SK-MEL-5 (cell line): Measurements from ENCODE around the gene PANK1. TPM values are rescaled to one million over a fixed set of nuclear protein-coding genes. Genes with fewer than 3 reads are reported as not detected.

Source experiments
- DNase-seq: peaks from one replicate; pipeline ENCODE4 v3.0.0-alpha.2; 2016; ENCODE audit warnings: low read depth, low spot score
- in situ Hi-C: cut with HindIII; loops from 2 replicates; pipeline ENCODE4 v1.10.0; 2016; ENCODE audit warnings: low sequenced_read_pairs, high pct_unique_total_duplicates, low pct_unique_long_range_greater_than_20kb
- total RNA-seq: library from RNA; depleted of rRNA; stranded (reverse); fragments of >200 nt; shearing (Covaris generic); gene quantifications from 2 replicates; pipeline ENCODE4 v1.2.3, GENCODE V29; 2014

Gene PANK1
- total RNA-seq, 1 experiment from 2014 or later: 2.4 TPM

- no peak for DNase-seq
- in situ Hi-C loops: no loop called here
Measured at GRCh38 chr10:89657302-89657701, 12.3 kb upstream of the PANK1 start.

- DNase-seq: no peak
- in situ Hi-C loops: no loop called here
Measured at GRCh38 chr10:89655722-89656121, 10.7 kb upstream of the PANK1 start.

- in situ Hi-C loops: no loop called here
- DNase-seq: no peak
Measured at GRCh38 chr10:89653410-89653869, 8.4 kb upstream of the PANK1 start.

- in situ Hi-C loops: no loop called here
- no peak for DNase-seq
Measured at GRCh38 chr10:89652806-89653370, 7.8 kb upstream of the PANK1 start.

- no peak for DNase-seq
- in situ Hi-C loops: no loop called here
Measured at GRCh38 chr10:89651916-89652573, 7.0 kb upstream of the PANK1 start.

- no peak for DNase-seq
- in situ Hi-C loops: no loop called here
Measured at GRCh38 chr10:89651205-89651915, 6.3 kb upstream of the PANK1 start.

GRCh38 chr10:89649051-89649450 lies 4.0 kb upstream of the PANK1 start:
- in situ Hi-C loops: no loop called here
- no peak for DNase-seq

GRCh38 chr10:89648074-89648473 lies 3.0 kb upstream of the PANK1 start:
- in situ Hi-C loops: no loop called here
- DNase-seq: no peak

GRCh38 chr10:89646889-89647657 lies 2.0 kb upstream of the PANK1 start:
- in situ Hi-C loops: no loop called here
- no peak for DNase-seq

- DNase-seq: no peak
- in situ Hi-C loops: no loop called here
Measured at GRCh38 chr10:89645742-89646172, 715 bp upstream of the PANK1 start.

- in situ Hi-C loops: no loop called here
- DNase-seq: no peak
Measured at GRCh38 chr10:89644691-89644966, 413 bp downstream of the PANK1 start.

- DNase-seq: peak; percentile 90
- in situ Hi-C loops: no loop called here
Measured at GRCh38 chr10:89643812-89644690, 991 bp downstream of the PANK1 start.

- no peak for DNase-seq
- in situ Hi-C loops: no loop called here
Measured at GRCh38 chr10:89643431-89643811, 1.6 kb downstream of the PANK1 start.

- in situ Hi-C loops: no loop called here
- DNase-seq: no peak
Measured at GRCh38 chr10:89642193-89642592, 2.8 kb downstream of the PANK1 start.

GRCh38 chr10:89640241-89640640 lies 4.8 kb downstream of the PANK1 start:
- in situ Hi-C loops: no loop called here
- DNase-seq: no peak

GRCh38 chr10:89639326-89639725 lies 5.7 kb downstream of the PANK1 start:
- no peak for DNase-seq
- in situ Hi-C loops: no loop called here

- no peak for DNase-seq
Measured at GRCh38 chr10:89637113-89637512, 7.9 kb downstream of the PANK1 start.

GRCh38 chr10:89634637-89635036 lies 10.4 kb downstream of the PANK1 start:
- DNase-seq: no peak
- in situ Hi-C loops: no loop called here

More at GRCh38 chr10:89637113-89637512, 7.9 kb downstream of the PANK1 start:
- in situ Hi-C loops: no loop called here
